ENCODE data around the gene RNASE8.

RNASE8 gene

GRCh38 chr14:21063479-21063878, 5.9 kb downstream of the RNASE8 start:
- H4K20me1 ChIP-seq (ENCODE audit: control insufficient read depth, insufficient read depth, low read depth, low read length), result no peaks in the 10 kb centered on the region
- no peak overlapping the region for H3K27ac ChIP-seq (ENCODE audit: low read depth, low read length)
- H3K36me3 ChIP-seq (ENCODE audit: control insufficient read depth, low read length), result no peaks in the 10 kb centered on the region
- H3K4me3 ChIP-seq (ENCODE audit: low read length), result no peak overlapping the region
- no peaks in the 10 kb centered on the region for H3K9me2 ChIP-seq (replicated peaks; ENCODE audit: control insufficient read depth, low read length)
- H3K4me1 ChIP-seq (ENCODE audit: control insufficient read depth, low read length), result peaks cover 17% of the 10 kb centered on the region
- H3K27me3 ChIP-seq (ENCODE audit: control insufficient read depth, low read length), result peaks cover 69% of the 10 kb centered on the region
- no peaks in the 10 kb centered on the region for H3K9me3 ChIP-seq (ENCODE audit: control insufficient read depth, insufficient read depth, low read length)
- H3K79me2 ChIP-seq (ENCODE audit: control insufficient read depth, low read length), result no peaks in the 10 kb centered on the region
- no peak overlapping the region; the same call in 1 of the 2 replicates for H3K4me2 ChIP-seq (ENCODE audit: low read length)
- TF ChIP-seq EZH2phosphoT487 (IDR thresholded peaks at IDR 0.05; ENCODE audit: borderline replicate concordance, low read length) (no peak), CTCF (IDR thresholded peaks at IDR 0.05; ENCODE audit: low read depth, low read length, poor library complexity, severe bottlenecking) (no peak)
- H3F3A ChIP-seq (ENCODE audit: control insufficient read depth, insufficient read depth), result 0 out of 2 replicates have a peak, but pooled peaks cover 2% of the 10 kb centered on the region

- Histone ChIP-seq H3K27ac (ENCODE audit: low read depth, low read length) (no peak overlapping the region), H3K4me2 (ENCODE audit: low read length) (no peak overlapping the region), H3K79me2 (ENCODE audit: control insufficient read depth, low read length) (no peaks in the 10 kb centered on the region), H3F3A (ENCODE audit: control insufficient read depth, insufficient read depth) (peaks cover 5% of the 10 kb centered on the region; the same call in 1 of the 2 replicates), H3K4me1 (ENCODE audit: control insufficient read depth, low read length) (peaks cover 48% of the 10 kb centered on the region), H3K9me3 (ENCODE audit: control insufficient read depth, insufficient read depth, low read length) (no peaks in the 10 kb centered on the region), H3K9me2 (replicated peaks; ENCODE audit: control insufficient read depth, low read length) (no peaks in the 10 kb centered on the region), H4K20me1 (ENCODE audit: control insufficient read depth, insufficient read depth, low read depth, low read length) (no peaks in the 10 kb centered on the region), H3K27me3 (ENCODE audit: control insufficient read depth, low read length) (peaks cover 78% of the 10 kb centered on the region), H3K36me3 (ENCODE audit: control insufficient read depth, low read length) (no peaks in the 10 kb centered on the region), H3K4me3 (ENCODE audit: low read length) (no peak overlapping the region)
- TF ChIP-seq EZH2phosphoT487 (IDR thresholded peaks at IDR 0.05; ENCODE audit: borderline replicate concordance, low read length), result no peak
- TF ChIP-seq CTCF (IDR thresholded peaks at IDR 0.05; ENCODE audit: low read depth, low read length, poor library complexity, severe bottlenecking), result peak; percentile 36
These were observed 9.4 kb downstream of the RNASE8 start for GRCh38 chr14:21066882-21067502.

- Histone ChIP-seq H3K27me3 (ENCODE audit: control insufficient read depth, low read length) (peaks cover 64% of the 10 kb centered on the region), H3K27ac (ENCODE audit: low read depth, low read length) (no peak overlapping the region), H3K79me2 (ENCODE audit: control insufficient read depth, low read length) (no peaks in the 10 kb centered on the region), H4K20me1 (ENCODE audit: control insufficient read depth, insufficient read depth, low read depth, low read length) (no peaks in the 10 kb centered on the region), H3K4me2 (ENCODE audit: low read length) (peak overlapping the region; percentile 10), H3K9me2 (replicated peaks; ENCODE audit: control insufficient read depth, low read length) (no peaks in the 10 kb centered on the region), H3K4me1 (ENCODE audit: control insufficient read depth, low read length) (peaks cover 46% of the 10 kb centered on the region), H3K36me3 (ENCODE audit: control insufficient read depth, low read length) (no peaks in the 10 kb centered on the region), H3K9me3 (ENCODE audit: control insufficient read depth, insufficient read depth, low read length) (no peaks in the 10 kb centered on the region), H3F3A (ENCODE audit: control insufficient read depth, insufficient read depth) (peaks cover 8% of the 10 kb centered on the region; the same call in 1 of the 2 replicates), H3K4me3 (ENCODE audit: low read length) (no peak overlapping the region)
- TF ChIP-seq CTCF (IDR thresholded peaks at IDR 0.05; ENCODE audit: low read depth, low read length, poor library complexity, severe bottlenecking) (peak; percentile 58), EZH2phosphoT487 (IDR thresholded peaks at IDR 0.05; ENCODE audit: borderline replicate concordance, low read length) (peak; percentile 89; the same call in 1 of the 2 replicates)
These were observed 11.1 kb downstream of the RNASE8 start for GRCh38 chr14:21068521-21069387.

Measured in DOHH2 (cell line).